Measurements from ENCODE around the gene SLC44A3.

- TF ChIP-seq ZBTB7A (IDR thresholded peaks at IDR 0.05; ENCODE audit: low read depth), result no peak
- no peak for TF ChIP-seq TEAD4 (IDR thresholded peaks at IDR 0.05)
- no peak for TF ChIP-seq CEBPB (IDR thresholded peaks at IDR 0.05)
- TF ChIP-seq USF1 (IDR thresholded peaks at IDR 0.05), result peak; percentile 53; the same call in 1 of the 2 replicates
- TF ChIP-seq EP300 (IDR thresholded peaks at IDR 0.05; ENCODE audit: borderline replicate concordance), result no peak
- no peak for TF ChIP-seq CREB1 (IDR thresholded peaks at IDR 0.05; ENCODE audit: low read depth)
- TF ChIP-seq YY1 (IDR thresholded peaks at IDR 0.05; ENCODE audit: low read depth), result no peak
- TF ChIP-seq TAF1 (IDR thresholded peaks at IDR 0.05; ENCODE audit: low read depth), result no peak
These were observed 23.3 kb downstream of the SLC44A3 start for GRCh38 chr1:94843430-94843829.

Measured in Ishikawa (cell line).